Chondrocyte (in vitro differentiated cells): Measurements from ENCODE around the gene COPB2. TPM values are rescaled to one million over a fixed set of nuclear protein-coding genes. Genes with fewer than 3 reads are reported as not detected.

Source experiments
- DNase-seq: peaks from one replicate; pipeline ENCODE4 v3.0.0; 2021; ENCODE audit warnings: mixed read lengths, low spot score
- H3K27ac Mint-ChIP-seq: one replicate; pipeline ENCODE4 v1.8.0; 2021; ENCODE audit warnings: mild to moderate bottlenecking, moderate library complexity, mixed read lengths; ENCODE audit not compliant: unreplicated experiment
- H3K27me3 Mint-ChIP-seq: 2 replicates; pipeline ENCODE4 v1.8.0; 2021; ENCODE audit warnings: low read depth, mixed read lengths
- H3K36me3 Mint-ChIP-seq: 2 replicates; pipeline ENCODE4 v1.8.0; 2021; ENCODE audit warnings: low read depth, mixed read lengths
- H3K4me1 Mint-ChIP-seq: 2 replicates; pipeline ENCODE4 v1.8.0; 2021; ENCODE audit warnings: low read depth, mild to moderate bottlenecking, mixed read lengths
- H3K4me3 Mint-ChIP-seq: one replicate; pipeline ENCODE4 v1.8.0; 2021; ENCODE audit warnings: mild to moderate bottlenecking, moderate library complexity, mixed read lengths; ENCODE audit not compliant: unreplicated experiment
- H3K9me3 Mint-ChIP-seq: 2 replicates; pipeline ENCODE4 v1.8.0; 2021; ENCODE audit warnings: low read depth, mixed read lengths
- CTCF ChIP-seq: fragments of 200-600 bp; sonication (generic); IDR thresholded peaks from 2 replicates; pipeline ENCODE4 v1.5.0; 2021; ENCODE audit warnings: antibody characterized with exemption, mild to moderate bottlenecking, moderate library complexity
- total RNA-seq: library from RNA; stranded (reverse); gene quantifications from 3 replicates; pipeline ENCODE4 v1.2.1, GENCODE V29; 2021

COPB2 gene
- total RNA-seq, 1 donor from 2014 or later, result 180 TPM

GRCh38 chr3:139358841-139359562 is 30.4 kb downstream of the COPB2 start:
- H3K36me3 Mint-ChIP-seq, result peaks cover 54% of the 10 kb centered on the region
- no peaks in the 10 kb centered on the region for H3K4me1 Mint-ChIP-seq
- DNase-seq, result no peak
- no peak overlapping the region for H3K4me3 Mint-ChIP-seq
- H3K9me3 Mint-ChIP-seq, result no peaks in the 10 kb centered on the region
- H3K27ac Mint-ChIP-seq, result peak overlapping the region; percentile 27
- TF ChIP-seq CTCF, result no peak
- H3K27me3 Mint-ChIP-seq, result no peaks in the 10 kb centered on the region

- Mint-ChIP-seq H3K4me3 (no peak overlapping the region), H3K4me1 (no peaks in the 10 kb centered on the region), H3K27ac (no peak overlapping the region), H3K27me3 (no peaks in the 10 kb centered on the region), H3K36me3 (peaks cover 51% of the 10 kb centered on the region), H3K9me3 (no peaks in the 10 kb centered on the region)
- TF ChIP-seq CTCF, result no peak
- DNase-seq, result no peak
Measured at GRCh38 chr3:139357899-139358298, 31.5 kb downstream of the COPB2 start.

GRCh38 chr3:139355891-139356290 is 33.6 kb downstream of the COPB2 start:
- Mint-ChIP-seq H3K27me3 (no peaks in the 10 kb centered on the region), H3K27ac (peak overlapping the region; percentile 76), H3K4me1 (peaks cover 4% of the 10 kb centered on the region), H3K4me3 (no peak overlapping the region), H3K36me3 (peaks cover 50% of the 10 kb centered on the region), H3K9me3 (no peaks in the 10 kb centered on the region)
- no peak for DNase-seq
- TF ChIP-seq CTCF, result no peak

- no peaks in the 10 kb centered on the region for H3K9me3 Mint-ChIP-seq
- DNase-seq, result no peak
- H3K36me3 Mint-ChIP-seq, result peaks cover 51% of the 10 kb centered on the region
- H3K4me1 Mint-ChIP-seq, result peaks cover 4% of the 10 kb centered on the region
- H3K4me3 Mint-ChIP-seq, result no peak overlapping the region
- TF ChIP-seq CTCF, result no peak
- no peaks in the 10 kb centered on the region for H3K27me3 Mint-ChIP-seq
- peak overlapping the region; percentile 76 for H3K27ac Mint-ChIP-seq
Measured at GRCh38 chr3:139355476-139355875, 34.0 kb downstream of the COPB2 start.

- TF ChIP-seq CTCF, result no peak
- DNase-seq, result no peak
- no peaks in the 10 kb centered on the region for H3K9me3 Mint-ChIP-seq
- H3K4me1 Mint-ChIP-seq, result peaks cover 4% of the 10 kb centered on the region
- no peaks in the 10 kb centered on the region for H3K27me3 Mint-ChIP-seq
- peaks cover 47% of the 10 kb centered on the region for H3K36me3 Mint-ChIP-seq
- H3K4me3 Mint-ChIP-seq, result no peak overlapping the region
- H3K27ac Mint-ChIP-seq, result peak overlapping the region; percentile 49
Measured at GRCh38 chr3:139354661-139355060, 34.8 kb downstream of the COPB2 start.
